Activated CD8-positive, alpha-beta memory T cell treated with anti-CD3 and anti-CD28 coated beads, Interleukin-2, amount 50 U/mL, for 24 hours (primary cell): ENCODE data around the gene SOWAHC.

Source experiments
- DNase-seq: peaks from one replicate; pipeline ENCODE4 v3.0.0-alpha.2; 2020; ENCODE audit errors: extremely low read depth

The SOWAHC gene

DNA sequence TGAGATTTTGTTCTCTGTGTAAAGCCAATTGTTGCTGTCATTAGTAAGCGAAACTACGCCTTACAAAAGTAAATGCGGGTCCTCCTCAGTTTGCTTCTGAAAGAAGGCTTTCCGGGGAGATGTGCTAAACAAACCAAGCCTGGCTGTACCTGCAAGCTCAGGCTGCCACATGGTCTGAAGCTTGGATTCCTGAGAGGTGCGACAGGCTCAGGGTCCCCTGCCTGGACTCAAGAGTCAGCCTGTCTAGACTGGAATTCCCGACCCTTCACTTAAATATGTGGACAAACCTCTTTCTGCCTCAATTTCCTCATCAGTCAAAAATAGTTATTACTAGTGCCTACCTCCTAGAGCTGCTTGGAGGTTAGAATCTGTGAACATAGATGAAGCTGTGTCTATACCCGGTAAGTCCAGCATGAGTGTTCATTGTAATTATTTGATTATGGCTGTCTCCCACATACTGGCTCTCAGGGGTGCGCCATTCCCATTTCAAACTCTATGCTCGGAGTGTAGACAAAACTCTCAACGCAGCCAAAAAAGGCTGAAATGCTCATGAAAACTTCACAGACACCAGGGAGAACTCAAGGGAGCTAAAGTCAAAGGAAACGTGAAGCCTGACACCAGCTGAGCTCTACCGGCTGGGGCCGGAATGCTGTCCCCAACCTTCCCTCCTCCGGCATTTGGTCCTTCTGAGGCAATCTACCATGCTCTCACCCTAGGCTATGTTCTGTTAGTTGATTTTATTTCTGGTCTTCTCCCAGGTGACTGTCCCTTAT is 31.4 kb downstream of the SOWAHC start:
- DNase-seq, result no peak

GRCh38 chr2:109646961-109647360 is 32.8 kb downstream of the SOWAHC start:
- no peak for DNase-seq

GRCh38 chr2:109647636-109648035 is 33.5 kb downstream of the SOWAHC start:
- DNase-seq, result no peak

GRCh38 chr2:109648041-109648527 is 33.9 kb downstream of the SOWAHC start:
- DNase-seq, result no peak

DNA sequence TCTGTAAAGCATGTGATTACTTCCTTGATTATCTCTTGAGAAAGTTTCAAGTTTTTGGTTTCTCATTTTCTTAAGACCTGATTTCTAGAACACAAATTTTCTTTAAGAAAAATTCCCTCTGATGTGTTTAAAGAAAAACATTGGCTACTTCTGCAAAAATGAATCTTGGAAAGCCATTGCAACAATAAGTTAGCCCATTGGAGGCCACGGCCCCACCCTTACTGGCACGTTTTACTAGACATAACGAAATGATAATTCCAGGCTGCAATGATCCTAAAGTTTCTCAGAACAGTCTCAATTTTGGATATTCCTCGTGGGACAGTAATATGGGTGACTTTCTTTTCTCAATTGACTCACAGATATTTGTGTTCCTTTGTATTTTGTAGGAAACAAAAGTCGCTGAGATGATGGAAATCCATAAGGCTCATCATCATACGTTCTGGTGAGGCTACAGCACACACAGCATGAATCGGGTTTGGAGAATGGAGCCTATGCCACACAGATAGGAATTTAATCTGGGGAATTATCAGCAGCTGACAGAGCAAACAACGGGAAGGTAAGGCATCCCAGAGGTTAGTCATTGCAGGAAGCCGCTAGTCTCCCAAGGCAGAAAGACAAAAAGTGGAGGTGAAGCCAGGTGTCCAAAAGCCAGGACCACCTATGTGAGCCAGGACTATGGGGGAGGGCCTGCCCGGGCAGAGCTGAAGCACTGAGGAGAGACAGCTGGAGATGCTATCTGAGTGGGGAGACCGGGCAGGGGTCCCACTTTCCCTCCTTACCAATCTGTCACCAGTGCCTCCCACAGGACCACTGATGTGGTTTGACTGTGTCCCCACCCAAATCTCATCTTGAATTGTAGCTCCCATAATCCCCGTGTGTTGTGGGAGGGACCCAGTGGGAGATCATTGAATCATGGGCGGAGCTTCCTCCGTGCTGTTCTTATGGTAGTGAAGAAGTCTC is 35.9 kb downstream of the SOWAHC start:
- no peak for DNase-seq

DNA sequence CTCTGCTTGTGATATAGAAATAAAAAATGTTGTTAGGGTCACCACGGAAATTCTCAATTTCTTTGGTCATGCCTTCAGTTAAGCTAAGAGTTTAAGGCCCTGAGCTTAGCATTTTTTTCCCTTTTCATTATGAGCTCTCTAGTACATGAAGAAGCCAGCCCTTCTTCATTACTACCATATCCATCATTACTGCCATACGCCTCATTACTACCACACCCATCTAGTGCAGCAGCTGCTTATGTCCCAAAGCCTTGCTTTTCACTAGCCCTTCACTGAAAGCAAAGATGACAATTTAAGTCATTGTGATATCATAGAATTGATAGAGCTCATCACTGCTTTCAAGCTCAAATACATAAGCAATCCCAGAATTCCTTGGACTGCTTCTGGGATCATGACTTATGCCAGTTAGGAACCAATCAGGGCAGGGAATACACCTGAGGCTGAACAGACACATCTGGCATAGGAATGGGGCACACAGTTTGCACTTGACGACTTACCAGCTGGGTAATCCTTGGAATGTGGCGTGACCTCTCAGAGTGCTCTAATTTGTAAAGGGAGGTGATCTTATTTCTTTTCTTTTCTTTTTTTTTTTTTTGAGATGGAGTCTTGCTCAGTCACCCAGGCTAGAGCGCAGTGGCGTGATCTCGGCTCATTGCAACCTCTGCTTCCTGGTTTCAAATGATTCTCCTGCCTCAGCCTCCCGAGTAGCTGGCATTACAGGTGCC is 40.3 kb downstream of the SOWAHC start:
- DNase-seq, result no peak

DNA sequence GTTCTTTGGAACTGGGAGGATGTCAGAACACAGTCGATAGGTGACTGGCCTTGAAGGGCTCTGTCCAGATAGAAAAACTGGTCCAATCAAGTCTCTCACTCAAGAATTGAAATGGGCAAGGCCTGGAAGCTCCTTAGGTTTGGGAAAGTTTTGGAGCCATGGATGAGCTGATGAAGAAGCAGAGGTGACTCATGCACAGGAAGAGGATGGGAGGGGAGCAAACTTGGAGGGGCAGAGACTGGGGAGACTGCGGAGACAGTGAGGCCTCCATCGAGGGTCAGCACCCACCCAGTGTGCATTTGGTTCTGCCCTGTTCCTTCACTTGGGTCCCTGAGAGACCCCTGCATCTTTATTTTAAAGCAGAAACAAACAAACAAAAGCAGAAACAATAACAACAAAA is 41.1 kb downstream of the SOWAHC start:
- DNase-seq, result no peak

DNA sequence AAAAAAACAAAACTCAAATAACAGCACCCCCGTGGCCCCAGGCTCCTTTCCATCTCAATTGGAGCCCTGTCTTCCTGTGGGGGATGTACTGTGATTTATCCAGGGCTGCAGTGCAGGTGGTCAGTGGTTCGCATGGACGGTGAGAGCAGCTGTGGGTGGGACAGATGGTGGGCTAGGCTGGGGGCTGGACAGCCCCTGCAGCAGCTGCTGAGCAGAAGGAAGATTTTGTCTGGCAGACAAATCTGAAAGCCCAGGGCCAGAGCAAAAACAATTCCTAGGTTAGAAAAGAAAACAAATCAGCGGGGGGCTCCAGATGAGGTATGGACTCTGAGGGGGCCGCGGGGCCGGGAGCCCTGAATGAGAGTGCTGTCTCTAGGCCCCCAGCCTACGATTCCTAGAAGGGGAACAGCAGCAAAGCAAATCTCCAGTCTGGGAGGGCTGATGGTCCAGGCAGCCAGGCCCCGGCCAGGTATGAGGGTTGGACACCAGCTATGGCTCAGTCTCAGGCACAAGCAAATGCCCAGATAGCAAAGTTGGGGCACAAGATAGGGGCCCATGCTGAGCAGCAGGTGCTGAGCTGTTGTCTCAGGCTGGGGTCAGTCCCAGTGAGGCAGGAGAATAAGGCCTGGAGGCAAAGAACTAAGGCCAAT is 45.4 kb downstream of the SOWAHC start:
- DNase-seq, result no peak

GRCh38 chr2:109660046-109660860 is 46.1 kb downstream of the SOWAHC start:
- no peak for DNase-seq

DNA sequence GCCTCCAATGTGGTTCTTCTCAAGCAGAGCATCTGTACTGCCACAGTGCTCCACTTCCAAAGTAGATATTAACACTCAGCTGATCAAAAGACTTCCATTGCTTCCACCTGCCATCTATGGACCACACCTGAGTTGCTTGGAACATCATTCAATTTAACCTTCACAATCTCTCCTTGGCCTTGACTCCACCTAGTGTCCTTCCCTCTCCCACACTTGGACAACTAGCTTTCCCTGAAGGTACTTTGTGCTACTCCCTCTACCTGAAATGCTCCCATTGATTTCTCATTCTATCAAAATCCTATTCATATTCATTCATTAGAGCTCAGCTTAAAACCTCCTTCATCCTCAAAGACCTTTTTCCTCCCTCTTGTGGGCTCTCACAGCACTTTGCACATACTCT is 48.7 kb downstream of the SOWAHC start:
- no peak for DNase-seq

DNA sequence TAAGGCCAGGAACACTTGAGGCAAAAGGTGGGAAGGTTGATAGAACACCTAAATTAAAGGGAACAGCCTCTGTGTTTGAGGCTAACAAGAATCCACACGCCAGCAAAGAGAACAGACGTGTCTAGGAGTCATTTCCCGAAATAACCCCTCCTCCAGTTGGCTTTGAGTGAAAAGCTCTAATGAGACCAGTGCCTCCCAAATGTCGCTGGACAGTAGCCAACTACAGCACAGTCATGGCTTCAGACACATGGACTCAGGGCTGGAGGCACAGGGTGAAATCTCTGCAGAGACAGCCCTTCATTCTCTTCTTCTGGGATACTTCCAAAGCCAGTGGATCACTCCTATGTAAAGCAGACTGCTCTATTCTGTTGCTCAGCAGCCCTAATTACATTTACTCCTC is 49.6 kb downstream of the SOWAHC start:
- no peak for DNase-seq

GRCh38 chr2:109666466-109666865 is 52.3 kb downstream of the SOWAHC start:
- DNase-seq, result no peak
